AG04449 (cell line): ENCODE measurements around the gene ZFAND5.

Experiments used
- CTCF ChIA-PET: fragments of 350-600 bp; formaldehyde crosslinking; extraction: SDS; loops from one replicate; lab custom pipeline; 2021; ENCODE audit warnings: antibody characterized with exemption; lab: Yijun Ruan, JAX
- POLR2A ChIA-PET: fragments of 400-600, 350-600 bp; formaldehyde crosslinking; extraction: SDS; loops from one replicate; lab custom pipeline; 2020; ENCODE audit warnings: antibody characterized with exemption, inconsistent platforms; lab: Yijun Ruan, JAX
- DNase-seq: peaks from one replicate; pipeline ENCODE4 v3.0.0-alpha.2; 2010; ENCODE audit warnings: low read depth, low spot score
- H3K4me3 ChIP-seq: 2 replicates; pipeline ENCODE4 v1.5.1; 2011; ENCODE audit warnings: low read depth, mild to moderate bottlenecking, control low read depth, low read length
- TF ChIP-seq, protein P1 (sequence below): IDR thresholded peaks from one replicate; pipeline ENCODE4 v1.5.1; 2011; ENCODE audit warnings: mild to moderate bottlenecking, moderate library complexity, low read length, control low read depth, inconsistent platforms; ENCODE audit not compliant: insufficient read depth; ENCODE audit errors: missing control alignments

The ZFAND5 gene

DNA sequence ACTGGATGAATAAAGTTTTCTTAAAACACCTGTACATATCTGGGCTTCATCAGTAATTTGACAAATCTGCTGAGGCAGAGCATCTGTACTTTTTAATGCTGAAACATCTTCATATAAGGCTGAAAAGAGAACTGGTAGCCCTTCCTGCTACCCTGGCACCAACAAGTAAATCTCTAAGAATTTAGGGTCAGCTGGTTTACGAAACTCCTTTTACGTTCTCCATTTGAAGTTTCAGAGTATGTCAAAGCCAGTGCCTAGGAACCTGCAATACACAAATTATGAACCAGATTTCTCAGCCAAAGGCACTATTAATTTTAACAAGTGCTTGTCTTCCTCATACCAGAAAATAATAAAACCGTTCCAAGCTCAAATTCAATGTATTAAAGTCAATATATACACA, 3.8 kb downstream of the ZFAND5 start:
- POLR2A ChIA-PET = interaction anchor here (1.2 to 1.4 kb wide), 2 partner anchors 23 to 219 kb away, joined by 4 read pairs; no protein-coding TSS in a partner anchor
- DNase-seq = no peak
- CTCF ChIA-PET = interaction anchor here (1.0 to 8.4 kb wide), 3 partner anchors 223 to 391 kb away, joined by 3 to 74 read pairs (median 4); no protein-coding TSS in a partner anchor
- H3K4me3 ChIP-seq = peak overlapping the region; percentile 77
- TF ChIP-seq, protein P1, sequence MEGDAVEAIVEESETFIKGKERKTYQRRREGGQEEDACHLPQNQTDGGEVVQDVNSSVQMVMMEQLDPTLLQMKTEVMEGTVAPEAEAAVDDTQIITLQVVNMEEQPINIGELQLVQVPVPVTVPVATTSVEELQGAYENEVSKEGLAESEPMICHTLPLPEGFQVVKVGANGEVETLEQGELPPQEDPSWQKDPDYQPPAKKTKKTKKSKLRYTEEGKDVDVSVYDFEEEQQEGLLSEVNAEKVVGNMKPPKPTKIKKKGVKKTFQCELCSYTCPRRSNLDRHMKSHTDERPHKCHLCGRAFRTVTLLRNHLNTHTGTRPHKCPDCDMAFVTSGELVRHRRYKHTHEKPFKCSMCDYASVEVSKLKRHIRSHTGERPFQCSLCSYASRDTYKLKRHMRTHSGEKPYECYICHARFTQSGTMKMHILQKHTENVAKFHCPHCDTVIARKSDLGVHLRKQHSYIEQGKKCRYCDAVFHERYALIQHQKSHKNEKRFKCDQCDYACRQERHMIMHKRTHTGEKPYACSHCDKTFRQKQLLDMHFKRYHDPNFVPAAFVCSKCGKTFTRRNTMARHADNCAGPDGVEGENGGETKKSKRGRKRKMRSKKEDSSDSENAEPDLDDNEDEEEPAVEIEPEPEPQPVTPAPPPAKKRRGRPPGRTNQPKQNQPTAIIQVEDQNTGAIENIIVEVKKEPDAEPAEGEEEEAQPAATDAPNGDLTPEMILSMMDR = no peak

- TF ChIP-seq, protein P1 = no peak
- ChIA-PET POLR2A (interaction anchor here (0.5 to 0.8 kb wide), 4 partner anchors 15 to 143 kb away, joined by 3 to 4 read pairs (median 4); no protein-coding TSS in a partner anchor), CTCF (interaction anchor here (8.4 kb wide), 1 partner anchor 231 kb away, joined by 74 read pairs; no protein-coding TSS in a partner anchor)
- H3K4me3 ChIP-seq = no peak overlapping the region
- DNase-seq = no peak
These were observed 4.7 kb downstream of the ZFAND5 start for GRCh38 chr9:72360324-72360723.

- no peak overlapping the region for H3K4me3 ChIP-seq
- POLR2A ChIA-PET = interaction anchor here (0.8 to 1.6 kb wide), 2 partner anchors 9 to 198 kb away, joined by 3 to 11 read pairs; partner anchors contain the start of gene ZFAND5
- TF ChIP-seq, protein P1 = no peak
- CTCF ChIA-PET = interaction anchor here (0.9 to 2.9 kb wide), 5 partner anchors 10 to 397 kb away, joined by 3 to 12 read pairs (median 3); no protein-coding TSS in a partner anchor
- no peak for DNase-seq
These were observed 8.9 kb downstream of the ZFAND5 start for GRCh38 chr9:72356041-72356582.

DNA sequence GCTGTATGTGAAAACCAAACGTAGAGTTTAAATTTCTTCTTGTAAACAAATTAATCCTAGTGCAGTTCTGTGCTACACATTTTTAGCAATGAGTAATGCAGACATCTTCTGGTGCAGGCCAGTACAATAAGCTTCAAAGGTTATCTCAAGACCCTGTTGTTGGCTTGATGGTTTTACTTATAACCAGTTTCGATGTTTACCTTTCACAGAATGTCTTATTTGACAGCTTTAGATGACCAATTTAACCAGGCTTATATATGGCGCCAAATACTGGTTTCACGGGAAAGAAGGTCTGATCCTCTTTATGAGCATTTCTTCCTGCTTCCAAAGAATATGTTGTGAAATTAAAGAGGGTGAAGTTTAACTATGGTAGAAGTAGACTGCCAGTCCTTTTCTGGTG, 9.9 kb downstream of the ZFAND5 start:
- ChIA-PET POLR2A (interaction anchor here (0.6 to 0.9 kb wide), 2 partner anchors 10 to 235 kb away, joined by 3 to 5 read pairs; partner anchors contain the start of gene ZFAND5), CTCF (interaction anchor here (0.7 to 2.9 kb wide), 3 partner anchors 229 to 398 kb away, joined by 3 to 12 read pairs (median 3); no protein-coding TSS in a partner anchor)
- DNase-seq = no peak
- no peak overlapping the region for H3K4me3 ChIP-seq
- TF ChIP-seq, protein P1 = no peak

GRCh38 chr9:72354704-72355103, 10.3 kb downstream of the ZFAND5 start:
- ChIA-PET CTCF (interaction anchor here (2.9 kb wide), 1 partner anchor 238 kb away, joined by 12 read pairs; no protein-coding TSS in a partner anchor), POLR2A (interaction anchor here (0.6 to 0.9 kb wide), 2 partner anchors 11 to 235 kb away, joined by 3 to 5 read pairs; partner anchors contain the start of gene ZFAND5)
- DNase-seq = no peak
- TF ChIP-seq, protein P1 = no peak
- no peak overlapping the region for H3K4me3 ChIP-seq

GRCh38 chr9:72353455-72354116, 11.4 kb downstream of the ZFAND5 start:
- ChIA-PET CTCF (no interaction called here), POLR2A (no interaction called here)
- H3K4me3 ChIP-seq = no peak overlapping the region
- DNase-seq = no peak
- TF ChIP-seq, protein P1 = no peak
